H9 (cell line): Measurements from ENCODE around the gene TPM3. TPM values are rescaled to one million over a fixed set of nuclear protein-coding genes. Genes with fewer than 3 reads are reported as not detected.

Experiments used
- DNase-seq: peaks from one replicate; pipeline ENCODE4 v3.0.0-alpha.2; 2017
- H2AFZ ChIP-seq: one replicate; pipeline ENCODE4 v1.6.1; 2013; ENCODE audit warnings: mild to moderate bottlenecking, low read length, control low read depth, moderate library complexity
- H2AK5ac ChIP-seq: 2 replicates; pipeline ENCODE4 v1.6.1; 2013; ENCODE audit warnings: low read length, control low read depth, mixed read lengths; ENCODE audit not compliant: insufficient read length
- H2BK120ac ChIP-seq: one replicate; pipeline ENCODE4 v1.6.1; 2013; ENCODE audit warnings: low read depth, mild to moderate bottlenecking, low read length, control low read depth, inconsistent platforms; ENCODE audit not compliant: poor library complexity, severe bottlenecking
- H2BK12ac ChIP-seq: 2 replicates; pipeline ENCODE4 v1.6.1; 2013; ENCODE audit warnings: low read length, control low read depth, mixed read lengths, low read depth; ENCODE audit not compliant: insufficient read length
- H2BK15ac ChIP-seq: 2 replicates; pipeline ENCODE4 v1.6.1; 2013; ENCODE audit warnings: low read depth, low read length, control low read depth
- H2BK20ac ChIP-seq: one replicate; pipeline ENCODE4 v1.6.1; 2013; ENCODE audit warnings: low read depth, mild to moderate bottlenecking, low read length, control low read depth, inconsistent platforms; ENCODE audit not compliant: poor library complexity, severe bottlenecking
- H2BK5ac ChIP-seq: 2 replicates; pipeline ENCODE4 v1.6.1; 2013; ENCODE audit warnings: low read length, control low read depth, mixed read lengths; ENCODE audit not compliant: insufficient read length
- H3K14ac ChIP-seq: 2 replicates; pipeline ENCODE4 v1.6.1; 2013; ENCODE audit warnings: low read length, control low read depth; ENCODE audit not compliant: insufficient read depth
- H3K18ac ChIP-seq: 2 replicates; pipeline ENCODE4 v1.6.1; 2013; ENCODE audit warnings: low read depth, mild to moderate bottlenecking, mixed read lengths, low read length, control low read depth; ENCODE audit not compliant: insufficient read length
- H3K23ac ChIP-seq: 2 replicates; pipeline ENCODE4 v1.6.1; 2013; ENCODE audit warnings: low read length, control low read depth, mixed read lengths, low read depth; ENCODE audit not compliant: insufficient read length
- H3K23me2 ChIP-seq: 2 replicates; pipeline ENCODE4 v1.6.1; 2013; ENCODE audit warnings: low read depth, mild to moderate bottlenecking, mixed read lengths, low read length, control low read depth; ENCODE audit not compliant: insufficient read length, poor library complexity, severe bottlenecking
- H3K27ac ChIP-seq: 2 replicates; pipeline ENCODE4 v1.5.1; 2013; ENCODE audit warnings: low read length, control low read depth, mixed read lengths, low read depth; ENCODE audit not compliant: insufficient read length
- H3K27me3 ChIP-seq: 2 replicates; pipeline ENCODE4 v1.6.1; 2013; ENCODE audit warnings: low read length, control low read depth, inconsistent platforms; ENCODE audit not compliant: insufficient read depth
- H3K4ac ChIP-seq: 2 replicates; pipeline ENCODE4 v1.6.1; 2013; ENCODE audit warnings: low read depth, mild to moderate bottlenecking, control low read depth, inconsistent platforms, low read length, moderate library complexity
- H3K4me1 ChIP-seq: 2 replicates; pipeline ENCODE4 v1.6.1; 2013; ENCODE audit warnings: low read length, control low read depth, inconsistent platforms; ENCODE audit not compliant: insufficient read depth
- H3K4me2 ChIP-seq: 2 replicates; pipeline ENCODE4 v1.6.1; 2013; ENCODE audit warnings: low read length, control low read depth, mixed read lengths; ENCODE audit not compliant: insufficient read length, insufficient read depth
- H3K56ac ChIP-seq: 2 replicates; pipeline ENCODE4 v1.6.1; 2013; ENCODE audit warnings: low read depth, mild to moderate bottlenecking, mixed read lengths, low read length, control low read depth; ENCODE audit not compliant: insufficient read length
- H3K79me1 ChIP-seq: 2 replicates; pipeline ENCODE4 v1.6.1; 2013; ENCODE audit warnings: low read depth, mild to moderate bottlenecking, moderate library complexity, low read length, control low read depth, inconsistent platforms; ENCODE audit not compliant: insufficient read depth, poor library complexity, severe bottlenecking
- H3K79me2 ChIP-seq: 2 replicates; pipeline ENCODE4 v1.6.1; 2013; ENCODE audit warnings: low read length, control low read depth, inconsistent platforms; ENCODE audit not compliant: insufficient read depth
- H3K9ac ChIP-seq: 2 replicates; pipeline ENCODE4 v1.6.1; 2013; ENCODE audit warnings: low read length, control low read depth, mixed read lengths; ENCODE audit not compliant: insufficient read length; ENCODE audit errors: extremely low read depth
- H3K9me3 ChIP-seq: one replicate; pipeline ENCODE4 v1.6.1; 2013; ENCODE audit warnings: low read depth, low read length, inconsistent platforms; ENCODE audit not compliant: control insufficient read depth
- H3T11ph ChIP-seq: one replicate; pipeline ENCODE4 v1.6.1; 2013; ENCODE audit warnings: mild to moderate bottlenecking, low read length, control low read depth, inconsistent platforms
- H4K20me1 ChIP-seq: one replicate; pipeline ENCODE4 v1.6.1; 2013; ENCODE audit not compliant: control insufficient read depth, insufficient read length, insufficient read depth
- H4K5ac ChIP-seq: 2 replicates; pipeline ENCODE4 v1.6.1; 2013; ENCODE audit warnings: low read depth, mild to moderate bottlenecking, mixed read lengths, low read length, control low read depth; ENCODE audit not compliant: insufficient read length
- H4K8ac ChIP-seq: replicated peaks from 2 replicates; pipeline ENCODE4 v1.6.1; 2013; ENCODE audit warnings: low read length, control low read depth, mixed read lengths, low read depth; ENCODE audit not compliant: insufficient read length
- H4K91ac ChIP-seq: 2 replicates; pipeline ENCODE4 v1.6.1; 2013; ENCODE audit warnings: low read depth, mild to moderate bottlenecking, moderate library complexity, mixed read lengths, low read length, control low read depth; ENCODE audit not compliant: insufficient read length
- H3K27ac Mint-ChIP-seq, 3 experiments: 2 replicates in 2 of 3; 3 replicates in 1 of 3; pipeline ENCODE4 v1.8.0; 2020 to 2021; ENCODE audit warnings: mixed read lengths in 3 of 3, mild to moderate bottlenecking in 1 of 3, moderate library complexity in 1 of 3
- H3K27me3 Mint-ChIP-seq: 2 replicates; pipeline ENCODE4 v1.8.0; 2021; ENCODE audit warnings: low read depth, mild to moderate bottlenecking, moderate library complexity, mixed read lengths
- H3K36me3 Mint-ChIP-seq, 3 experiments: 2 replicates in 2 of 3; 3 replicates in 1 of 3; pipeline ENCODE4 v1.8.0; 2020 to 2021; ENCODE audit warnings: low read depth in 3 of 3, mixed read lengths in 3 of 3; ENCODE audit not compliant: insufficient read depth in 1 of 3
- H3K4me1 Mint-ChIP-seq, 2 experiments: 2 replicates each; pipeline ENCODE4 v1.8.0; 2020; ENCODE audit warnings: mixed read lengths in 2 of 2
- H3K4me3 Mint-ChIP-seq, 2 experiments: 2 replicates in 1 of 2; 3 replicates in 1 of 2; pipeline ENCODE4 v1.8.0; 2020 to 2021; ENCODE audit warnings: mild to moderate bottlenecking in 2 of 2, mixed read lengths in 2 of 2, moderate library complexity in 1 of 2
- H3K9me3 Mint-ChIP-seq, 2 experiments: 2 replicates in 1 of 2; 3 replicates in 1 of 2; pipeline ENCODE4 v1.8.0; 2020; ENCODE audit warnings: mild to moderate bottlenecking in 2 of 2, mixed read lengths in 2 of 2, moderate library complexity in 1 of 2
- WGBS: extraction: QIAGEN DNeasy Blood & Tissue Kit; methylation state at CpG from one replicate; pipeline ENCODE4 v1.1.7; 2013; ENCODE audit warnings: missing lambda C conversion rate, low lambda C conversion rate, mixed read lengths; ENCODE audit not compliant: insufficient read length; ENCODE audit errors: extremely low coverage; 5-methylcytosine and 5-hydroxymethylcytosine counted together
- total RNA-seq: library from RNA; stranded (reverse); gene quantifications from 2 replicates; pipeline ENCODE4 v1.2.1, GENCODE V29; 2021
- TF ChIP-seq, protein P1 (sequence below): fragments of 200-600 bp; sonication (generic); conservative IDR thresholded peaks from 3 replicates; pipeline ENCODE4 v1.8.0; 2021; ENCODE audit warnings: antibody characterized with exemption, mild to moderate bottlenecking

The TPM3 gene
- total RNA-seq, 1 experiment from 2014 or later = 508 TPM

DNA sequence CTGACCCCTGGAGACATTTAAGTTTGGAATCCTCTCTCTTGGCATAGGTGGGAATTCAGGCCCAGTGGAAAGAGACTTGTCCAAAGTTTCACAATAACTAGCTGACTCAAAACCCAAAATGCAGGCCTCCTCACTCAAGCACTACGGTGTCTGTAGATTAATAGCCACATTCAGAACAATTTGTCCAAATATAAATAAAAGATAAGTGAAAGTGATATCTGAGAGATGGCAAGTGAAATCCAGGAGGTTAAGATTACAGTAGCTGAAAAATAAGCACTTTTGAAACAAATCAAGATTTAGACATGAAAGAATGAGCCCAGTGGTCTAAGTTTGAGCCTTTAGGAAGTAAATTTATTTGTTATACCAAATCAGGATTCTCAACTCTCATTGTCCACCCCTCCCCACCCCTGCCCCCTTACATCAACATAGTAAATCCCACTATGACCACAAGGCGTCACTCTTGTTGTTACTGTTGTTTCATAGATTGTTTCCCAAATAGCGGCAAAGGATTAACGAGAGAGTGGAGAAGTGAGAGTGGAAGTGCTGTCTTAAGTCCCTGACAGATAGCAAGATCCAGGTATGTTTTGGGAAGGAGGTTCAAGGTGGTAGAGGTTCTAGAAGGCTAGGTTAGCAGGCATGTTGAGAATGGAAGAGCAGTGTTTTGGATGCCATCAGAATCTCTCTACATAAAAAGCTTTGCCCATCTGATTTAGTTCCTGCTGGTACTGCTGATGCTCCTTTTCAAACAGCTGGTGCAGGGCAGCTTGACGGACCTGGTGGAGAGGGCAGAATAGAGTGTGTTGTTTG is 7.1 kb upstream of the TPM3 start:
- Histone ChIP-seq H3K79me1 (no peaks in the 10 kb centered on the region), H2AFZ (peak overlapping the region; percentile 85), H3K18ac (no peak overlapping the region), H3K4me1 (peaks cover 2% of the 10 kb centered on the region; the same call in 1 of the 2 replicates), H4K91ac (no peak overlapping the region), H3K4ac (no peak overlapping the region), H4K8ac (no peak overlapping the region), H3K9ac (no peak overlapping the region), H2BK20ac (no peak overlapping the region), H3K56ac (no peak overlapping the region), H3K23ac (no peak overlapping the region), H3K9me3 (no peaks in the 10 kb centered on the region), H3K27ac (no peak overlapping the region), H2BK5ac (no peak overlapping the region), H3K79me2 (no peaks in the 10 kb centered on the region), H2BK120ac (no peak overlapping the region), H3K14ac (no peak overlapping the region), H4K20me1 (no peaks in the 10 kb centered on the region), H2BK12ac (no peak overlapping the region), H3K4me2 (peak overlapping the region; percentile 7), H3K23me2 (no peaks in the 10 kb centered on the region), H3T11ph (no peak overlapping the region), H2BK15ac (no peak overlapping the region), H4K5ac (no peak overlapping the region), H2AK5ac (no peak overlapping the region), H3K27me3 (no peaks in the 10 kb centered on the region; the same call in 1 of the 2 replicates)
- H3K27me3 Mint-ChIP-seq = peaks cover 3% of the 10 kb centered on the region; the same call in 1 of the 2 replicates
- WGBS = no CpG with 5 or more reads among the region's 5 CpGs
- TF ChIP-seq, protein P1, sequence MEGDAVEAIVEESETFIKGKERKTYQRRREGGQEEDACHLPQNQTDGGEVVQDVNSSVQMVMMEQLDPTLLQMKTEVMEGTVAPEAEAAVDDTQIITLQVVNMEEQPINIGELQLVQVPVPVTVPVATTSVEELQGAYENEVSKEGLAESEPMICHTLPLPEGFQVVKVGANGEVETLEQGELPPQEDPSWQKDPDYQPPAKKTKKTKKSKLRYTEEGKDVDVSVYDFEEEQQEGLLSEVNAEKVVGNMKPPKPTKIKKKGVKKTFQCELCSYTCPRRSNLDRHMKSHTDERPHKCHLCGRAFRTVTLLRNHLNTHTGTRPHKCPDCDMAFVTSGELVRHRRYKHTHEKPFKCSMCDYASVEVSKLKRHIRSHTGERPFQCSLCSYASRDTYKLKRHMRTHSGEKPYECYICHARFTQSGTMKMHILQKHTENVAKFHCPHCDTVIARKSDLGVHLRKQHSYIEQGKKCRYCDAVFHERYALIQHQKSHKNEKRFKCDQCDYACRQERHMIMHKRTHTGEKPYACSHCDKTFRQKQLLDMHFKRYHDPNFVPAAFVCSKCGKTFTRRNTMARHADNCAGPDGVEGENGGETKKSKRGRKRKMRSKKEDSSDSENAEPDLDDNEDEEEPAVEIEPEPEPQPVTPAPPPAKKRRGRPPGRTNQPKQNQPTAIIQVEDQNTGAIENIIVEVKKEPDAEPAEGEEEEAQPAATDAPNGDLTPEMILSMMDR = peak; percentile 74
- H3K27ac Mint-ChIP-seq = 0 out of 7 replicates have a peak overlapping the region, but pooled peaks of 1 of the 3 experiments have one; percentile 0
- no peaks in the 10 kb centered on the region for H3K36me3 Mint-ChIP-seq
- H3K9me3 Mint-ChIP-seq = no peaks in the 10 kb centered on the region
- H3K4me3 Mint-ChIP-seq = no peak overlapping the region
- peak; percentile 46 for DNase-seq
- peaks cover 4% of the 10 kb centered on the region in 2 experiments; a peak in 3 of 4 replicates for H3K4me1 Mint-ChIP-seq
